ENCODE data around the gene ARHGEF7.

DNA sequence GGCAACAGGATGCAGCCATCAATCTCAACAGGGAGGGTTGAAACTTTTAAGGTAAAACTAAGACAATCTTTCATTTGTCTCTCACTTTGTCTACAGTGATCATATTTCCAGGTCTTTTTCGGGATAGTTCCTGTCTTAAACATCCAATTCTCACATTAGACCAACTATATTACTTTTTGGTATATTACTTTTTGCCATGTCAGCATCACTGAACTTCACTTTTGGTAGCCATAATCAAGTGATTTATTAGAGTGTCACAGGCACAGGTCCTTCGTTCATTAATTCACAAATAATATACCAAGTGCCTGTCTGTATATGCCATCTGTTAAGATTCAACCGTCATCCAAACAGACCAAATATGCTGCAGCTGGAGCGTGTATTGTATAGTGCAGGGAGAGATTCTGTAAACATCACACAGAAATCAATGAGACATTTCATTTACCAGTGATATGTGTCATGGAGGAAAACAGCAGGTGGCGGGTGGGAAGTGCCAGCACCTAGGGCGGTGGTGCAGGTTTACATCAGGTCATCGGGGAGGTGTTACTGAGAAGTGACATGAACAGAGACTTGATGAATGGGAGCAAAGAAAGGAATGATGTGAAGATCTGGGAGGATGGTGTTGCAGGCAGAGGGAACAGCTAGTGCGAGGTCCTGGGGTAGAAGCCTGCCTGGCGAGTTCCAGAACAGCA lies 24.9 kb downstream of the ARHGEF7 start:
- TF ChIP-seq POLR2A (IDR thresholded peaks at IDR 0.05; ENCODE audit: low read depth, low read length) (no peak), POLR2AphosphoS5 (IDR thresholded peaks at IDR 0.05; ENCODE audit: low read depth, low read length) (no peak), TAF1 (IDR thresholded peaks at IDR 0.05; ENCODE audit: borderline replicate concordance, low read depth, low read length) (no peak)
